Endothelial cell of umbilical vein (primary cell): ENCODE measurements around the gene AIF1L. TPM values are rescaled to one million over a fixed set of nuclear protein-coding genes. Genes with fewer than 3 reads are reported as not detected.

Source experiments
- BruUV-seq: library from RNA; stranded (reverse); fragments of 400-500 nt; replicated peaks from 2 replicates; lab custom pipeline; 2021; lab: Mats Ljungman, UMichigan
- CTCF ChIA-PET: fragments of 300-600, 350-600 bp; sonication (Branson Sonifier 250); formaldehyde crosslinking; loops from one replicate; lab custom pipeline; 2021; ENCODE audit warnings: antibody characterized with exemption, inconsistent platforms; lab: Charles Lee
- POLR2A ChIA-PET: fragments of 300-600, 350-600 bp; sonication (Branson Sonifier 250); formaldehyde crosslinking; loops from one replicate; lab custom pipeline; 2021; ENCODE audit warnings: antibody characterized with exemption, inconsistent platforms; lab: Charles Lee
- DNase-seq: peaks from one replicate; pipeline ENCODE4 v3.0.0-alpha.2; 2011; ENCODE audit warnings: low read depth, low spot score
- FAIRE-seq: peaks from 2 replicates; lab custom pipeline; 2011; peaks lifted over from hg19 to GRCh38; lab: Jason Lieb, UNC
- H2AFZ ChIP-seq: 2 replicates; pipeline ENCODE4 v1.6.0; 2012; ENCODE audit warnings: low read depth, low read length, control low read depth, inconsistent platforms
- H3K27ac ChIP-seq: 2 replicates; pipeline ENCODE4 v1.5.1; 2011; ENCODE audit warnings: low read depth, mild to moderate bottlenecking, control low read depth, low read length, moderate library complexity; ENCODE audit not compliant: insufficient read depth
- H3K27me3 ChIP-seq, 2 experiments: 2 replicates each; pipeline versions ENCODE4 v1.6.0 to v1.6.1; 2011; ENCODE audit warnings: low read length in 2 of 2, mixed read lengths in 1 of 2; ENCODE audit not compliant: control insufficient read depth in 2 of 2, insufficient read depth in 2 of 2
- H3K36me3 ChIP-seq, 2 experiments: 2 replicates in 1 of 2; 3 replicates in 1 of 2; pipeline ENCODE4 v1.5.1; 2011; ENCODE audit warnings: low read length in 2 of 2, mild to moderate bottlenecking in 1 of 2, moderate library complexity in 1 of 2; ENCODE audit not compliant: control insufficient read depth in 2 of 2, insufficient read depth in 2 of 2; ENCODE audit errors: extremely low read depth in 1 of 2
- H3K4me1 ChIP-seq: 3 replicates; pipeline ENCODE4 v1.5.1; 2011; ENCODE audit warnings: mild to moderate bottlenecking, low read length; ENCODE audit not compliant: control insufficient read depth, insufficient read depth; ENCODE audit errors: extremely low read depth
- H3K4me2 ChIP-seq: 2 replicates; pipeline ENCODE4 v1.6.1; 2011; ENCODE audit warnings: low read length, control low read depth, mixed read lengths; ENCODE audit not compliant: insufficient read depth
- H3K4me3 ChIP-seq, 3 experiments: fragments of 200-600 bp in 1 of 3; sonication (generic), shearing (Covaris generic) in 1 of 3; replicated peaks in 1 of 3; 2 replicates each; pipeline ENCODE4 v1.5.1; 2011 to 2016; ENCODE audit warnings: control low read depth in 3 of 3, low read length in 3 of 3, mild to moderate bottlenecking in 2 of 3, inconsistent platforms in 1 of 3, low read depth in 1 of 3, moderate library complexity in 1 of 3; ENCODE audit not compliant: insufficient read depth in 1 of 3
- H3K79me2 ChIP-seq: 2 replicates; pipeline ENCODE4 v1.6.0; 2012; ENCODE audit warnings: low read length, inconsistent platforms; ENCODE audit not compliant: control insufficient read depth, insufficient read depth
- H3K9ac ChIP-seq: replicated peaks from 2 replicates; pipeline ENCODE3; 2011; ENCODE audit warnings: low read length, control low read depth; ENCODE audit not compliant: insufficient read depth; ENCODE audit errors: extremely low read depth
- H3K9me1 ChIP-seq: replicated peaks from 3 replicates; pipeline ENCODE4 v1.6.0; 2011; ENCODE audit warnings: mild to moderate bottlenecking, low read length; ENCODE audit not compliant: control insufficient read depth, insufficient read depth; ENCODE audit errors: extremely low read depth
- H3K9me3 ChIP-seq: replicated peaks from 2 replicates; pipeline ENCODE4 v1.5.1; 2012; ENCODE audit warnings: low read length, inconsistent platforms; ENCODE audit not compliant: control insufficient read depth, insufficient read depth
- H4K20me1 ChIP-seq: replicated peaks from 2 replicates; pipeline ENCODE3; 2011; ENCODE audit warnings: mild to moderate bottlenecking, low read length; ENCODE audit not compliant: control insufficient read depth, insufficient read depth; ENCODE audit errors: extremely low read depth
- CTCF ChIP-seq, 2 donors: IDR thresholded peaks; 1 replicate in 1 of 2; 2 replicates in 1 of 2; pipeline ENCODE4 v1.5.1; 2011; ENCODE audit warnings: low read length in 2 of 2, mild to moderate bottlenecking in 2 of 2, moderate library complexity in 2 of 2, control low read depth in 1 of 2, inconsistent platforms in 1 of 2, low read depth in 1 of 2; ENCODE audit not compliant: insufficient read depth in 1 of 2; ENCODE audit errors: extremely low read depth in 1 of 2
- EZH2 ChIP-seq: IDR thresholded peaks from 2 replicates; pipeline ENCODE4 v1.6.1; 2012; ENCODE audit warnings: borderline replicate concordance, low read depth, mild to moderate bottlenecking, moderate library complexity, low read length, inconsistent platforms; ENCODE audit not compliant: severe bottlenecking
- FOS ChIP-seq: IDR thresholded peaks from 2 replicates; pipeline ENCODE4 v1.6.1; 2011; ENCODE audit warnings: mild to moderate bottlenecking, low read length, moderate library complexity, borderline replicate concordance; ENCODE audit not compliant: insufficient read depth
- GATA2 ChIP-seq: IDR thresholded peaks from 2 replicates; pipeline ENCODE4 v1.7.0; 2011; ENCODE audit warnings: low read depth, mild to moderate bottlenecking, moderate library complexity, mixed read lengths, low read length; ENCODE audit not compliant: insufficient read length, insufficient read depth
- JUN ChIP-seq: IDR thresholded peaks from 2 replicates; pipeline ENCODE4 v1.6.1; 2011; ENCODE audit warnings: borderline replicate concordance, low read depth; ENCODE audit not compliant: insufficient read length, insufficient read depth
- MYC ChIP-seq: IDR thresholded peaks from one replicate; pipeline ENCODE4 v1.6.1; 2011; ENCODE audit warnings: mild to moderate bottlenecking, low read depth, low read length
- POLR2A ChIP-seq: IDR thresholded peaks from 2 replicates; pipeline ENCODE4 v1.6.1; 2012; ENCODE audit warnings: low read depth, mild to moderate bottlenecking, control low read depth, low read length
- POLR2AphosphoS5 ChIP-seq: IDR thresholded peaks from 2 replicates; pipeline ENCODE4 v1.6.1; 2012; ENCODE audit warnings: low read depth, mild to moderate bottlenecking, control low read depth, low read length, moderate library complexity; ENCODE audit not compliant: insufficient read depth
- dilution Hi-C: fragments of 300-500 bp; cut with MboI; formaldehyde crosslinking; loops from one replicate; pipeline ENCODE4 v1.15.0; 2019; ENCODE audit warnings: low sequenced_read_pairs; ENCODE audit not compliant: extremely low pct_ligation_motif_present
- intact Hi-C: fragments of 100-400 bp; cut with micrococcal nuclease; formaldehyde crosslinking; loops from one replicate; pipeline ENCODE4 v1.10.0; 2022
- polyA plus RNA-seq, 4 experiments: library from polyadenylated mRNA; depleted of rRNA in 3 of 4; stranded (reverse) in 3 of 4; unstranded in 1 of 4; fragments of >200 nt; gene quantifications; 2 replicates each; pipeline versions ENCODE4 v1.2.1 to v1.2.3, GENCODE V29; 2011 to 2012; ENCODE audit warnings: missing spikeins in 1 of 4
- total RNA-seq: library from RNA; stranded (reverse); gene quantifications from 2 replicates; pipeline ENCODE4 v1.2.3, GENCODE V29; 2021
- TF ChIP-seq, protein P1 (sequence below): IDR thresholded peaks from 2 replicates; pipeline ENCODE4 v1.6.1; 2011; ENCODE audit not compliant: insufficient read depth, insufficient read length

Gene AIF1L
- total and polyA plus RNA-seq, 2 donors (not counting 3 experiments of a cell fraction or from before 2014, with no cell fraction given), result 17.8 to 39.7 TPM

DNA sequence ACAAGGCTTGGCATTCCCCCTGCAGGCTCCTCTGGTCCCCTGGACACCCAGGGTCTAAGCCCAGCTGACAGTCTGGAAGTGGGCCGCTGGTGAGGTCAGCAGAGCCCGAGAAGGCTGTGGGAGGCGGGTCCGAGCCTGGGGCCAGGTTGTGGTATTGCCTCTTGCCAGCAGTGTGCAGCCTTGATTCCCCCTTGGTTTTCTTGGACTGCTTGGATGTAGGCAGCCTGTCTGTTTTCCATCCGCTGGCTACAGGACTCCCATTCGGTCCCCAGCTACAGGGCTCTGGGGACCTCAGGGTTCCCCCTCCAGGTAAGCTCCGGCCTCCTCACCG, 1.6 kb downstream of the AIF1L start:
- no peak overlapping the region for H3K27ac ChIP-seq
- H3K79me2 ChIP-seq, result no peaks in the 10 kb centered on the region
- no peak for TF ChIP-seq FOS
- no peak for TF ChIP-seq EZH2
- TF ChIP-seq POLR2AphosphoS5, result no peak
- TF ChIP-seq, protein P1, sequence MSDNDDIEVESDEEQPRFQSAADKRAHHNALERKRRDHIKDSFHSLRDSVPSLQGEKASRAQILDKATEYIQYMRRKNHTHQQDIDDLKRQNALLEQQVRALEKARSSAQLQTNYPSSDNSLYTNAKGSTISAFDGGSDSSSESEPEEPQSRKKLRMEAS, result no peak
- no peak for TF ChIP-seq JUN
- no peak for TF ChIP-seq MYC
- no peak for TF ChIP-seq POLR2A
- no peak for TF ChIP-seq GATA2
- no peak for TF ChIP-seq CTCF (IDR thresholded peaks at IDR 0.05; ENCODE audit: extremely low read depth in 1 of 2, insufficient read depth in 1 of 2, low read depth in 1 of 2, low read length in 2 of 2)
- H2AFZ ChIP-seq, result no peak overlapping the region
- FAIRE-seq (no peak), DNase-seq (no peak)
- H4K20me1 ChIP-seq, result no peaks in the 10 kb centered on the region
- H3K9ac ChIP-seq, result no peak overlapping the region
- peaks cover 8 to 14% of the 10 kb centered on the region in 2 experiments for H3K27me3 ChIP-seq
- no peak overlapping the region for H3K4me3 ChIP-seq
- CTCF ChIA-PET, result interaction anchor here (1.4 kb wide), 1 partner anchor 44 kb away, joined by 3 read pairs; no protein-coding TSS in a partner anchor
- dilution Hi-C loops, result no loop called here
- H3K4me2 ChIP-seq, result no peak overlapping the region
- POLR2A ChIA-PET, result interaction anchor here (0.6 kb wide), 1 partner anchor 622 kb away, joined by 4 read pairs; no protein-coding TSS in a partner anchor
- no peaks in the 10 kb centered on the region for H3K36me3 ChIP-seq
- BruUV-seq, result no TSS peak
- H3K9me1 ChIP-seq, result no peaks in the 10 kb centered on the region
- intact Hi-C loops, result no loop called here
- peaks cover 7% of the 10 kb centered on the region for H3K4me1 ChIP-seq
- H3K9me3 ChIP-seq, result no peaks in the 10 kb centered on the region
